Ovary (tissue), 9 donors: Measurements from ENCODE around the gene PLPP3. TPM values are rescaled to one million over a fixed set of nuclear protein-coding genes. Genes with fewer than 3 reads are reported as not detected.

Source experiments
- DNase-seq, 5 donors: peaks; one replicate each; pipeline ENCODE4 v3.0.0-alpha.2; 2019 to 2020
- H3K27ac ChIP-seq, 2 donors: fragments of 200-600 bp; one replicate each; pipeline versions ENCODE4 v1.5.1 to v1.8.0; 2019 to 2022
- H3K27me3 ChIP-seq: fragments of 200-600 bp; one replicate; pipeline ENCODE4 v1.8.0; 2022
- H3K36me3 ChIP-seq: fragments of 200-600 bp; sonication (generic); one replicate; pipeline ENCODE4 v1.5.1; 2019
- H3K4me1 ChIP-seq: one replicate; pipeline ENCODE4 v1.8.1; 2013; ENCODE audit warnings: mild to moderate bottlenecking, moderate library complexity; ENCODE audit not compliant: insufficient read depth
- H3K4me3 ChIP-seq: fragments of 200-600 bp; sonication (generic); one replicate; pipeline ENCODE4 v1.5.1; 2017
- H3K9me3 ChIP-seq, 2 donors: fragments of 200-600 bp in 1 of 2; sonication (generic) in 1 of 2; one replicate each; pipeline versions ENCODE4 v1.5.1 to v1.8.1; 2013 to 2019; ENCODE audit warnings: mild to moderate bottlenecking in 1 of 2, moderate library complexity in 1 of 2
- CTCF ChIP-seq, 3 donors: fragments of 450-650 bp in 2 of 3; fragments of 200-600 bp in 1 of 3; IDR thresholded peaks; one replicate each; pipeline versions ENCODE4 v1.5.1 to v1.8.0; 2016 to 2022; ENCODE audit warnings: antibody characterized with exemption in 3 of 3, mild to moderate bottlenecking in 1 of 3
- EP300 ChIP-seq: sonication (generic); formaldehyde crosslinking; IDR thresholded peaks from one replicate; pipeline ENCODE4 v1.6.1; 2017; ENCODE audit warnings: antibody characterized with exemption
- POLR2A ChIP-seq: fragments of 450-650 bp; IDR thresholded peaks from one replicate; pipeline ENCODE4 v1.6.1; 2017; ENCODE audit warnings: antibody characterized with exemption, mild to moderate bottlenecking, moderate library complexity
- WGBS, 3 donors: extraction: QIAGEN DNeasy Blood & Tissue Kit in 1 of 3; methylation state at CpG; one replicate each; pipeline versions ENCODE4 v1.1.5 to v1.1.7; 2013 to 2017; 5-methylcytosine and 5-hydroxymethylcytosine counted together
- intact Hi-C, 4 donors: fragments of 100-400 bp; cut with DNase I; formaldehyde crosslinking; loops; one replicate each; pipeline versions ENCODE4 v1.11.0 to v1.15.1; 2022 to 2023
- polyA plus RNA-seq, 2 donors: library from polyadenylated mRNA; stranded (reverse); fragments of 200-250 nt in 1 of 2; fragments of 350-450 nt in 1 of 2; fragmentation: Illumina TruSeq in 1 of 2; extraction: RNeasy Lipid Tissue Mini Kit (QIAGEN cat#74804) in 1 of 2; gene quantifications; one replicate each; pipeline ENCODE4 v1.2.3, GENCODE V29; 2013 to 2014
- total RNA-seq, 7 donors: library from RNA; depleted of rRNA in 2 of 7; stranded (reverse); fragments of >200 nt in 2 of 7; fragmentation: NEBNext Ultra II Directional in 3 of 7; extraction: Animal tissue kit (Norgen Biotek cat#: 25700) in 3 of 7; gene quantifications; one replicate each; pipeline versions ENCODE4 v1.1.0 to v1.2.4, GENCODE V29; 2016 to 2023
- donor health status: DM: no; HTN: no; CAD: no; lungs with moderate emphysema.
- donor health status: DM: no; HTN: no; CAD: no.
- donor health status: Bipolar disorder and iron deficiency.
- donor health status: DM: yes; HTN: yes; CAD: no.
- donor health status: DM: no; HTN: no; CAD: no.
- donor health status: DM: yes; HTN: yes; CAD: no.

PLPP3 gene
- total and polyA plus RNA-seq, 9 donors, result 51.4 to 188 (median 125) TPM

- no peaks in the 10 kb centered on the region for H3K9me3 ChIP-seq
- H3K27me3 ChIP-seq, result no peaks in the 10 kb centered on the region
- no peak overlapping the region for H3K27ac ChIP-seq
- TF ChIP-seq POLR2A (no peak), CTCF (IDR thresholded peaks at IDR 0.05) (no peak), EP300 (no peak)
- 40 to 82% (median 57%) methylated on average over 3 of the region's 3 CpGs for WGBS, 3 donors
- H3K4me3 ChIP-seq, result no peak overlapping the region
- H3K4me1 ChIP-seq, result peaks cover 16% of the 10 kb centered on the region
- H3K36me3 ChIP-seq, result no peaks in the 10 kb centered on the region
- intact Hi-C loops, result no loop called here
- DNase-seq, result no peak
Measured at GRCh38 chr1:56563568-56563967, 15.8 kb downstream of the PLPP3 start.

- Histone ChIP-seq H3K9me3 (no peaks in the 10 kb centered on the region), H3K4me1 (peaks cover 16% of the 10 kb centered on the region), H3K4me3 (no peak overlapping the region), H3K27me3 (no peaks in the 10 kb centered on the region), H3K27ac (no peak overlapping the region), H3K36me3 (no peaks in the 10 kb centered on the region)
- 81 to 88% (median 84%) methylated on average over 2 of the region's 2 CpGs for WGBS, 3 donors
- no peak for TF ChIP-seq EP300
- TF ChIP-seq POLR2A, result no peak
- no peak for TF ChIP-seq CTCF (IDR thresholded peaks at IDR 0.05)
- no peak for DNase-seq
- intact Hi-C loops, result no loop called here
Measured at GRCh38 chr1:56562891-56563452, 16.4 kb downstream of the PLPP3 start.

GRCh38 chr1:56561227-56562019 is 17.9 kb downstream of the PLPP3 start:
- WGBS, 3 donors, result 90 to 92% (median 92%) methylated on average over 8 of the region's 8 CpGs
- intact Hi-C loops, result no loop called here
- Histone ChIP-seq H3K27ac (no peak overlapping the region), H3K27me3 (no peaks in the 10 kb centered on the region), H3K9me3 (no peaks in the 10 kb centered on the region), H3K4me1 (peaks cover 20% of the 10 kb centered on the region), H3K36me3 (no peaks in the 10 kb centered on the region), H3K4me3 (no peak overlapping the region)
- TF ChIP-seq POLR2A (no peak), EP300 (no peak), CTCF (IDR thresholded peaks at IDR 0.05) (no peak)
- DNase-seq, result no peak

GRCh38 chr1:56557746-56558145 is 21.6 kb downstream of the PLPP3 start:
- TF ChIP-seq EP300, result no peak
- TF ChIP-seq POLR2A, result no peak
- no peak for TF ChIP-seq CTCF (IDR thresholded peaks at IDR 0.05)

More at GRCh38 chr1:56557746-56558145, 21.6 kb downstream of the PLPP3 start:
- intact Hi-C loops, result no loop called here
- no peak overlapping the region for H3K4me3 ChIP-seq
- peaks cover 17% of the 10 kb centered on the region for H3K4me1 ChIP-seq
- no peaks in the 10 kb centered on the region for H3K36me3 ChIP-seq
- DNase-seq, result no peak
- H3K9me3 ChIP-seq, result no peaks in the 10 kb centered on the region
- H3K27ac ChIP-seq, result no peak overlapping the region
- 92 to 94% (median 94%) methylated on average over 7 of the region's 7 CpGs for WGBS, 3 donors
- H3K27me3 ChIP-seq, result no peaks in the 10 kb centered on the region
